Central memory CD4-positive, alpha-beta T cell (primary cell): ENCODE results near the gene ANO9.

Source experiments
- DNase-seq: peaks from one replicate; pipeline ENCODE4 v3.0.0; 2022

ANO9 gene

DNA sequence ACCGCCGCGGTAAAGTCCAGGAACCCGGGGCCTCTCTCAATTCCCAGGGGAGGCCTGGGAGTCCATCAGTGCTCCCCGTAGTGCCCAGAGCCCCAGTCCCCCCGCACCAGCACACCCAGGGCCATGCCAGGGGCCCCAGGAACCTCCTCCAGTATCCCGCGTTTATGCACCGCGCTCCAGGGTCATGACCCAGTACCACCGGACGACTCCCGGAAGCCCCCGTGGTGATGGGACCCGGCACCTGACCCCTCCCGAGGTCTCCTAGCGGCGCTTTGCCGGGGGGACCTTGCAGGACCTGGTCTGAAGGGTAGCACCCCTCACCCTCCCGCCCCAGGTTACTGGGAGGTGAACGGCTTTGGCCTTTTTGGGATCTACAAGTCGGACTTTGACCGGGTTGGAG is 61.3 kb downstream of the ANO9 start:
- DNase-seq: no peak

DNA sequence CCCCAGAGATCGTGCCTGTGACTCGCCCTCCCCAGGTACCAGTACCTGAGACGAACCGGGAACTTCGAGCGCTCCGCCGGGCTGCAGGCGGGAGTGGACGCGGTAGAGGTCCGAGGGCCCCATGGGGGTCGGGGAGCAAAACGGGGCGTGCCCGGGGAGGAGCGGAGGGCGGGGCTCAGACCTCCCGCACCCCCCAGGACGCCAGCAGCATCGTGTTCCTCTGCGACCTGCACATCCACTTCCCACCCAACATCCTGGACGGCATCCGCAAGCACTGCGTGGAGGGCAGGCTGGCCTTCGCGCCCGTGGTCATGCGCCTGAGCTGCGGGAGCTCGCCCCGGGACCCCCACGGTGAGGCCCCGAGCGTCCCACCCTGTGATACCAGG is 61.7 kb downstream of the ANO9 start:
- DNase-seq: no peak

DNA sequence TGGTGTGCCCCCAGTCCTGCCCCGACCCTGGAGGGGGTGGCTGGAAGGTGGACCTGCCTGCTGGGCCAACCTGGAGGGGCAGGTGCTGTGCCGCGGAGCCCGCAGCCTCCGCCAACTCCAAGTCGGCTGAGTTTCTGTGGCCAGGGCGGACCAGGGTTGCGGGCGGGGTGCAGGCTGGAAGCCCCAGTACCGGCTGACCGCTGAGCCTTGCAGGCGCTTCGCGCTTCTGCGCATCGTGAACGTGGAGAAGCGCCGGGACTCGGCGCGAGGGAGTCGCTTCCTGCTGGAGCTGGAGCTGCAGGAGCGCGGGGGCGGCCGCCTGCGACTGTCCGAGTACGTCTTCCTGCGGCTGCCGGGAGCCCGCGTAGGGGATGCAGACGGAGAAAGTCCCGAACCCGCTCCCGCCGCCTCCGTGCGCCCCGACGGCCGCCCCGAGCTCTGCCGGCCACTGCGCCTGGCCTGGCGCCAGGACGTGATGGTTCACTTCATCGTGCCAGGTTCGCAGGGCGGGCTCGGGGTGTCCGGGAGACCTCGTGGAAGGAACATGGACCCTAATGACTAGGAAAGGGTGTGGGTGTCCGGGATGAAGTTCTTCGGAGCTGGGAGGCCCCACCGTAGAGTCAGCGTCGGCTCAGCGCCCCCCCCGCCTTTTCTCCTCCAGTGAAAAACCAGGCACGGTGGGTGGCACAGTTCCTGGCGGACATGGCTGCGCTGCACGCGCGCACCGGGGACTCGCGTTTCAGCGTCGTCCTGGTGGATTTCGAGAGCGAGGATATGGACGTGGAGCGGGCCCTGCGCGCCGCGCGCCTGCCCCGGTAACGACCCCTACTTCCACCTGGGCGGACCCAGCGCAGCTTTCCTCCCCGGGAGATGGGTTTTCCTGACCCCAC is 62.4 kb downstream of the ANO9 start:
- DNase-seq: no peak

DNA sequence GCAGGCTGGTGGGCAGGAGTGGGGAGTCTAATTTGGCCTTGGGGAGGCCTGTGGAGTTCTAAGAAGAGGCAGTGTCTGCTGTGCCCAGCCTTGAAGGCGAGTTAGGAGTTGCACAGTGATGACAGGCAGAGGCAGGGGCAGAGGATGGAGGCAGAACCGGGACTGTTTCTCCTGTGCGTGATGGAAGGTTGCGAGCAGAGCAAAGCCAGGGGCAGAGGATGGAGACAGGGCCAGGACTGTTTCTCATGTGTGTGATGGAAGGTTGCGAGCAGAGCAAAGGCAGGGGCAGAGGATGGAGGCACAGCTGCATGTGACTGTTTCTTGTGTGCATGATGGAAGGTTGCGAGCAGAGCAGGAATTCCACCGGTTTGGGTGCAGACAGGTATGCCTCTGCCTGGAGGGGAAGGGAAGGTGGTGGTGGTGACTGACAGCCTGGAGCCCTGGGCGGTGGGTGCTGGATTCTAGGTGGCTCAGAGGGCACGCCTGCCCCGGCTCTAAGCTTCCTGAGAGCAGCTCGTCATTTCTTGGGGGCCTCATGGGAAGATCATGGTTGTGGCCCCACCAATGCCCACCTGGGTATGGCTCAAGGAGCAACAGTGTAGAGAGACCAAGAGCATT is 63.8 kb downstream of the ANO9 start:
- DNase-seq: no peak

DNA sequence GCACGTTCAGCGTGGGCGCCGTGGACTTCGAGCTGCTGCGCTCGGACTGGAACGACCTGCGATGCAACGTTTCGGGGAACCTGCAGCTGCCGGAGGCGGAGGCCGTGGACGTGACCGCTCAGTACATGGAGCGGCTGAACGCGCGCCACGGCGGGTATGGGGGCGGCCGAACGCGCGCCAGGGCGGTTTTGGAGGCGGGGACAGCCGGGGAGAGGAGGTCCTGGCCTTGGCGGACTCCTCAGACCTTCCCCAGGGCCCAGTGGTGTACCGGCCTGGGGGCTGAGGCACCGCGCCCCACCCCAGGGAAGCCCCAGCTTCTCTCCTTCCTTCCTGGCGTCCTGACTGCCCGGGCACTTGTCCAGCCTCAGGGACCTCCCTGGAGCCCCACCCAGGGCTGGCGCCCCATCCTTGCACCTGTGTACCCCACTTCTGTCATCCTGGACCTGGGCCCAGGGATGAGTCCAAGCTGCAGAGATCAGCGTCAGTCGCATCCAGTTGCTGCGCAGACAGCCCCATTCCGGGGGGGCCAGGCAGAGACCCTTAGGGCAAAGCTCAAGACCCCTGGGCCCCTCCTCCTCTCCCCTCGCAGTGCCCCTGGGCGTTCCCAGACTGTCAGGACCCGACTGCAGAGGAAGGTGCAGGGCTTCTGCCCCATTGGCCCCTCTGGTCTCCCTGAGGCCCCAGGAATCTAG is 64.5 kb downstream of the ANO9 start:
- no peak for DNase-seq

DNA sequence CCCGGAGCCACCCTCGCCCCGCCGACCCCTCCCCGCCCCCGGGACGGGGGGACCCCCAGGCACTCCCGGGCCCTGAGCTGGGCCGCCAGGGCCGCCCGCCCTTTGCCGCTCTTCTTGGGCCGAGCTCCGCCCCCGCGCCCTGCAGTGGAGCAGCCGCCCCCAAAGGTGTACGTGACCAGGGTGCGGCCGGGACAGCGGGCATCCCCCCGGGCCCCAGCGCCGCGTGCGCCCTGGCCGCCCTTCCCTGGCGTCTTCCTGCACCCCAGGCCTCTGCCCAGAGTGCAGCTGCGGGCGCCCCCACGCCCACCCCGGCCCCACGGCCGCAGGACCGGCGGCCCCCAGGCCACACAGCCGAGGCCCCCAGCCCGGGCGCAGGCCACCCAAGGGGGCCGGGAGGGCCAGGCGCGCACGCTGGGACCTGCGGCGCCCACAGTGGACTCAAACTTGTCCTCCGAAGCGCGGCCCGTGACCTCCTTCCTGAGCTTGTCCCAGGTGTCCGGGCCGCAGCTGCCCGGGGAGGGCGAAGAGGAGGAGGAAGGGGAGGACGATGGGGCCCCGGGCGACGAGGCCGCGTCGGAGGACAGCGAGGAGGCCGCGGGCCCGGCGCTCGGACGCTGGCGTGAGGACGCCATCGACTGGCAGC is 65.2 kb downstream of the ANO9 start:
- DNase-seq: no peak

DNA sequence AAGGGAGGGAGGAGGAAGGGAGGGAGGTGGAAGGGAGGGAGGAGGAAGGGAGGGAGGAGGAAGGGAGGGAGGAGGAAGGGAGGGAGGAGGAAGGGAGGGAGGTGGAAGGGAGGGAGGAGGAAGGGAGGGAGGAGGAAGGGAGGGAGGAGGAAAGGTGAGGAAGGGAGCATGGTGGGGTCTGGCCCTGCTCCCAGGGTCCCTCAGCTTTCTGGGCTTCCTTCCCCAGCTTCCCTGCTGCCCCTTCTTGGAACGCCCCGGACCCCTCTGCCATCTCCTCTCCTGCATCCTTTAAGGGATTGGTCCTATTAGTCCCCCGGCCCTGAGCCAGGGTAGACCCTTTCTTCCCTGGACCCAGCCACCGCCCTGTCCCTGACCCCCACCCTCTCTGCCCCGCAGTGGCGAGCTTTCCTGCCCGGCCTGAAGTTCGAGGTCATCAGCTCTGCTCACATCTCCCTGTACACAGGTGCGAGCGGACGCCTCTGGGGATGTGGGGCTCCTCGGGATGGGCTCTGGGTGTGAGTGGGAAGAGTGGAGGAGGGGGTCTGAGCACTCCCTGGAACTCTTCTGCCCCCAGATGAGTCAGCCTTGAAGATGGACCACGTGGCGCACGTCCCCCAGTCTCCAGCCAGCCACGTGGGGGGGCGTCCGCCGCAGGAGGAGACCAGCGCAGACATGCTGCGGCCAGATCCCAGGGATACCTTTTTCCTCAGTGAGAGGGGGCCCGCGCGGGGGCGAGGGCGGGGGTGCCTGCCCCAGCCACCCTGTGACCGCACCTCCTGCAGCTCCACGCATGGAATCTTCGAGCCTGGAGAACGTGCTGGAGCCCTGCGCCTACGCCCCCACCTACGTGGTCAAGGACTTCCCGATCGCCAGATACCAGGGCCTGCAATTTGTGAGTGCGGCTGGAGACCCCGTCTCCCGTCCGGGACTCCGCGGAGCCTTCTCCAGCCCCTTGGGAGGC is 66.5 kb downstream of the ANO9 start:
- no peak for DNase-seq

DNA sequence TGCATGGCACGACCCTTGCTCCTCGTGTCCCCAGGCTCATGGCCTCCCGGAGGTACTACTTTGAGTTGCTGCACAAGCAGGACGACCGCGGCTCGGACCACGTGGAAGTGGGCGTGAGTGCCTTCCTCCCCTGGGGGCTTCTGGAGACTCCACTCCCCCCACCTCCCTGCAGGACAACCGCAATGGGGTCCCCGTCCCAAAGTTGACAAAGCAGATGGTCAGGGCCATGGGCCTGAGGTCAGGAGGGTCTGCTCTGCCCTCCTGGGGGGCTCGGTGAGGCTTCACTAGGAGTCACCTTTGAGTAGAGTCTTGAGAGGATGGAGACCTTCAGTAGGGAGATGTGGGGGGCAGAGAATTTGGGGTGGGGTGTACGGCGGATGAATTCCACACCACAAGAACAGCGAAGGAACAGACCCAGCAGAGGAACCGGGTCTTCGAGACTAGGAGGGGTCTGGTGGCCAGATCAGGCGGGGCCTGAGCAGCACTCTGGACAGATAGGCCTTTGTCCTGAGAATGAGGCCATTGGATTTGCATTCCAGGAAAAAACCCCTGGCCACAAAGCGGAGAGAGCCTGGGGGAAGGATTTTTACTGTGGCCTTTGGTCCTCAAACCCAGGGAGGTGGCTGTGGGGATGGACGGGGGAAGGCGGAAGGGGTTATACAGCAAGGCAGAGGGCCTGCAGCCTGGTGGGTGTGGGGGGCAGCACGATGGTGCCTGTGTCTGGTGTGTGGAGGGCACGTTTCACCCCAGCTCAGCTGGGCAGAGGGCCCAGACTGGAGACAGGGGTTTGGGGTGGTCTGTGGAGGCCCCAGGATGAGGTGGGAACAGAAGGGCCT is 67.9 kb downstream of the ANO9 start:
- no peak for DNase-seq

DNA sequence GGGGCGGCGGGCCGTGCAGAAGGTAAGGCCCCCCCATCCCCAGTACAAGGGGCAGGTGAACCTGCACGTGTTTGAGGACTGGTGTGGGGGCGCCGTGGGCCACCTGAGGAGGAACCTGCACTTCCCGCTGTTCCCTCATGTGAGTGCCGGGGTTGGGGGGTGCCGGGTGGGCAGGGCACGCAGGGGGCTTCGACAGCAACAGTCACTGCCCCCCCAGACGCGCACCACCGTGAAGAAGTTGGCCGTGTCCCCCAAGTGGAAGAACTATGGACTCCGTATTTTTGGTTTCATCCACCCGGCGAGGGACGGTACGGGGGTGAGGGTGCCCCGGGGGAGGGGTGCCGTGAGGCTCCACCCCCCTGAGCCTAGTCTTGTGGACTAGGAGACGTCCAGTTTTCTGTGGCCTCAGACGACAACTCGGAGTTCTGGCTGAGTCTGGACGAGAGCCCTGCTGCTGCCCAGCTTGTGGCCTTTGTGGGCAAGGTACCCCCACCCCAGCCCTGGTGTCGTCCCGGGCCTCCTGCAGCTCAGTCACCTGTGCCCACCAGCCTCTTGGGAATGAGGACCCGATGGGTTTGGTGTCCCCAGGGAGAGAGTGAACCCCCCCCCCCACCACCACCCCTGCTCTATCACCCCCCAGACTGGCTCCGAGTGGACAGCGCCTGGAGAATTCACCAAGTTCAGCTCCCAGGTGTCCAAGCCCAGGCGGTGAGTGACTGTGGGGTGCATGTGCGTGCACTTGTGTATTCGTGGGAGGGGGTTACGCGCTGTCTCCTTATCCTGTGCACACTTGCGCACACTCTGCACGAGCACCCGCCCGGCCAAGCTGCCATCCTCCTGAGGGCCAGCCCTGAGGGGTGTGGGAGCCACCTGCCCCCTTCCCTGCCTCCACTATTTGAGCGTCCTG is 68.7 kb downstream of the ANO9 start:
- DNase-seq: no peak

DNA sequence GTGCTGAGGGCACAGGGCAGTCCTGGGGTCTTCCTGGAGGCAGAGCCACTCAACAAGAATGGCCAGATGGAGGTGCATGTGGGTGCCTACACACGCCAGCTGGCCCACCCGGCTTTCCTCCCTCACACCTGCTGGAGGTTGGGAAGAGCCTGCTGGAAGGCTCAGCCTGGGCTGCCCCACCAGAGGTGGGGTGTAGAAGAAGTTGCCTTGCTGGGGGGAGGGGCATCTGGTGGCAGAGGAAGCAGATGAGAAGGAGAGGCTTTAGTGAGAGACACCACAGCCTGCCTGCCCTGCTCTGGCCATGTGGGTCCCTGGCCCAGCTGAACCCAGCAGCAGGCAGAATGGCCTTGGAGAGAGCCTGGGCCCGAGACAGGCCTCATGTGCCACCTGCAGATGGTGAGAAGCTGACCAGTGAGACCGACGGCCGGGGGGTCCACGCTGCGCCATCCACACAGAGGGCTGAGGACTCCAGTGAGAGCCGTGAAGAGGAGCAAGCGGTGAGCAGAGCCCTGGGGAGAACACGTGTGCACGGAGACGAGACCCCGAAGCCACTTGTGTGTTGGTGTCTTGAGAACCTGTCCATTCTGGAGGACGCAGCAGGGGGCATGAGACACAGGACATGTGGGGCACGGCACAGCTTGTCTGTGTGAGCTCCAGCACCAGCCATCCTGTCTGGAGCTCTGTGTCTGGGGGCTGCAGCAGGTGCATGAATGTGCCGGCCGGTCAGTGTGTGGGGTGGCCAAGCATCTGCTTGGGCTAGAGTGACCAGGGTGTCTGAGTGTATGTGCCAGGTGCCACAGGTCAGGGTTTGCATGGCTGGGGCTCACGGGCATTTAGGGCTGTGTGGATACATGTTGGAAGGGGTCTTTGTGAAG is 69.9 kb downstream of the ANO9 start:
- no peak for DNase-seq

DNA sequence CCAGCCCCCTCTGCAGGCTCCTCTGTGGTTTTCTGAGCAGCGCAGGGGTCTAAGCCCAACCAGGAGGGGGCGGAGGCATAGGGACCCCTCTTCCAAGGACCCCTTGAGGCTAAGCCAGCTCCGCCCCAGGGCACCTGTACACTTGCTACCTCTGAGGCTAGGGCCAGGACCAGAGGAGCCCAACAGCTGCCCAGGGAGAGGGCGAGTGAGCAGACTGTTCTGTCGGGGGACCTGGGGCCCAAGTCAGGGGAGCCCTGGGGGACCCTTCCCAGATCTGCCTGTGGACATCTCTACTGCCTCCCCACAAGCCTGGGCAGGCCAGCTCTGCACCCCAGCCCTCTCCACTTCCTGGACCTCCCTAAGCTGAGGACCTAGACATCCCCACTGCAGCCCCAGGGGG is 70.8 kb downstream of the ANO9 start:
- DNase-seq: no peak

DNA sequence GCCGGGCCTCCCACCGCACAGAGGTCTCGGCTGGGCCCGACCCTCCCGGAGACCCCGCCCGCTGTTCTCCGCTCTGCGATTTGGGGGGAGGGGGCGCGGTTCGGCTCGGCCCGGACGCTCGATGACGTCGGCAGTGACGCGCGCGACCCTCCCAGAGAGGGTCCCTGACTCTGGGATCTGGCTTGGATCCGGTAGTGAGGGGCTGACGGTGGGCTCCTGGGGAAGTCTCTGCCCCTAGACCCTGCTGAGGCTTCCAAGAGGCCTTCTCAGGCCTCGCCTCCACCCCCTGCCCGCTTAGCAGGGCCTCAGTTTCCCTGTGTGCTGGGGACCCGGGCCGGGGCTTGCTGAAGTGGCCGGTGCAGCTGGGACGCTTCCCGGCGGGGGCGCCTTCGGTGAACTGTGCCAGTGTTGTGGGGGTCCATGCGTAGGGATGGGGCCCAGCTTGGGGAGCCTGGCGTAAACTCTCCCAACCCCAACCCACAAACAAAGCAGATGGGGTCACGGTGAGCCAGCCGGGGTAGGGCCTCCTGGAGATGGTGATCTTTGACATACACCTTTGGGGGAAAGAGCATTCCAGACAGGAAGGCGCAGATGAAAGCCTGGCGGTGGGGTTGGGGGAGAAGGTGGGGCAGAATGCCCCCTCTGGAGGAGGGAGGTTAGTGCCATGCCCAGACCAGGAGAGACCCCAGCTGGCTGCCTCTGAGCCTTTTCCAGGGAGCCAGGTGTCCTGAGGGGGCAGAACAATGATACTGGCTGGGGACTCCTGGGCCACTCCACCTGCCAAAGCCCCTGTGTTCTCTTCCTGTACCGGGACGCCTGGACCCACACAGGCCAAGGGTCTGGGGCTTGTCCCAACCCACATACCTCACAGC is 71.5 kb downstream of the ANO9 start:
- no peak for DNase-seq

DNA sequence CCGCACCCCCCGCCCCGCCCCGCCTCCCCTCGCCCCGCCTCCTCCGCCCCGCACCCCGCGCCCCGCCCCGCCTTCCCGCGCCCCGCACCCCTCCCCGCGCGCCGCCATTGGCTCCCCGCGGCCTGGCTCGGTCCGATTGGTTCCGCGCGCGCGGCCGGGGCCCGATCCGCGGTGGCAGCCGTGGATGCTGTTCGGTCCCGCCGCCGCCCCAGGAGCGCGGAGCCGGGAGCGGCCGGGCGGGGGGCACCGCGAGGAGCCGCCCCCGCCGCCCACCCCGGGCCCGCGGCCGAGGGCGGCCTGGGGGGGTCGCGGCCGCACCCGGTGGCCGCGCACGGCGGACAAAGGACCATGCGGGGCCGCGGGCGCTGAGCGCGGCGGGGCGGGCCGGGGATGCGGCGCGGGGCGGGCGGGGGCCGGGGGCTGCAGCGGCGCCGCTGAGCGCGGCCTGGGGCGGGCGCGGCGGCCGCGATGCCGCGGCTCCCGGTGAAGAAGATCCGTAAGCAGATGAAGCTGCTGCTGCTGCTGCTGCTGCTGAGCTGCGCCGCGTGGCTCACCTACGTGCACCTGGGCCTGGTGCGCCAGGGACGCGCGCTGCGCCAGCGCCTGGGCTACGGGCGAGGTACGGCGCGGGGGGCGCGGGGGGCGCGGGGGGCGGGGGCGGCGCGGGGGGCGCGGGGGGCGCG is 72.3 kb downstream of the ANO9 start, which contains the start of gene B4GALNT4:
B4GALNT4 (plus strand) TSS at position 164 of the 683 bp plus-strand sequence; CDS start at position 469, 305 bp downstream.
- DNase-seq: no peak

DNA sequence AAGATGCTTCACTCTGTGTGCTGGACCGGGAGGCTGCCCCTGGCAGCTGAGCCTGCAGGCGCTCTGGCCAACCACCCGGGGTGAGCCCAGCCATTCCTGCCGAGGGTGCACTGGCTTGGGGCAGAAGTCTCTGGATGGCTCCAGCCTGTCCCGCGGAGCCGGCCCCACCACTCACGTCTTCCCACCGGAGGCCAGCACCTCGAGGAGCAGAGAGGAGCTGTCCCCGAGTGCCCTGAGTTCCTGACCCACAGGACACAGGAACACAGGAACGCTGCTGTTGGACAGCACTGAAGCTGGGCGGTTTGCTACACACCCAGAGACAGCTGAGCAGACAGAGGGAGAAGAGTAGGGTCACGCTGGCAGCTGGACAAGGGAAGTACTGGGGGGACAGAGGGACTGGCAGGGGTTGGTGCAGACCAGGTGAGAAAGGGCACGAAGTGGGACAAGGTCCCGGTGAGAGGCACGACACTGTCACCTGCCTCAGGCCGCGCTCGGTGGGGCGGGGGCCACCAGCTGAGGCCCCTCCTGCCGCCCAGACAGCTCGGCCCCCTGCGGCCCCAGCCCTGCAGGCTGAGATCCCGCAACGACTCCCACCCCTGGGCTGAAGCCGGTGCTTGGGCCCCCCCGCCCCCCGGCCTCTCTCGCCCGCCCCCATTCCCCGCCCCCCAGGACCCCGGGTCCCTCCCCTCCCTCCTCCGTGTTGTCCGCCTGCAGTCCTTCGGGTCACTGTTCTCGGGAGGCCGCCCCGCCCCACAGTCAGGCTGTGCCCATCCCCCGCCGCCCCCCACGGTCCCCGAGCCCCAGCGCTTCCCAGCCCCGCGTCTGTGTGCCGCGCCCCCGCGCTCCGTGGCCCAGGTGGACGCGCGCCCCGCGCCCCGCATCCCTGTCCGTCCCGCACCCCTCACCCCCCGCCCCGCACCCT is 73.1 kb downstream of the ANO9 start:
- no peak for DNase-seq

DNA sequence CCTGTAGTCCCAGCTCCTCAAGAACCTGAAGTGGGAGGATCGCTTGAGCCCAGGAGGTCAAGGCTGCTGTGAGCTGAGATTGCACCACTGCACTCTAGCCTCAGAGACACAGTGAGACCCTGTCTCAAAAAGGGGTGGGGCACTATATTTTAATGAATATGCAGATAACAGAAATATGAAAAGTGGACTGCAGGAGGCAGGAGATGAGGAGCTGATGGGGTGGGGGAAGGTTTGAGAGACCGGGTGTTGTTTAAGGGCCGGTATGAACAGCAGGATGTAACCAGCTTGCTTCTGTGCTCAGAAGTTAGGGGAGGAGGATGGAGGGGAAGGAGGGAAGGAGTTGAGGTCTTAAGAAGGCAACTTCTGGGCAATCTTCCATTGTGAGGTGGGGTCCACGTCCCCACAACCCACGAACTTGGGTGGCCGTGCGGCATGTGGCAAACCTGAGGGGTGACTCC is 73.8 kb downstream of the ANO9 start:
- DNase-seq: no peak
